AG04450 (cell line): Measurements from ENCODE around the gene CUL9. TPM values are rescaled to one million over a fixed set of nuclear protein-coding genes. Genes with fewer than 3 reads are reported as not detected.

Experiments
- CTCF ChIA-PET: fragments of 300-600, 350-600 bp; formaldehyde crosslinking; extraction: SDS; loops from one replicate; lab custom pipeline; 2022; ENCODE audit warnings: antibody characterized with exemption, inconsistent platforms; lab: Charles Lee
- POLR2A ChIA-PET: fragments of 350-600 bp; formaldehyde crosslinking; extraction: SDS; loops from one replicate; lab custom pipeline; 2021; ENCODE audit warnings: antibody characterized with exemption, inconsistent platforms; lab: Yijun Ruan, JAX
- DNase-seq: peaks from one replicate; pipeline ENCODE4 v3.0.0-alpha.2; 2011; ENCODE audit warnings: low read depth, low spot score
- H3K27ac ChIP-seq: one replicate; pipeline ENCODE4 v1.5.1; 2012; ENCODE audit warnings: low read depth, low read length, control low read depth
- H3K27me3 ChIP-seq: one replicate; pipeline ENCODE4 v1.6.0; 2012; ENCODE audit warnings: low read length; ENCODE audit not compliant: control insufficient read depth, insufficient read depth
- H3K4me3 ChIP-seq: 2 replicates; pipeline ENCODE4 v1.5.1; 2011; ENCODE audit warnings: mild to moderate bottlenecking, low read depth, low read length, control low read depth
- H3K9me3 ChIP-seq: 2 replicates; pipeline ENCODE4 v1.5.1; 2012; ENCODE audit warnings: low read length; ENCODE audit not compliant: control insufficient read depth, insufficient read depth
- polyA plus RNA-seq: library from polyadenylated mRNA; depleted of rRNA; stranded (reverse); fragments of >200 nt; gene quantifications from 2 replicates; pipeline ENCODE4 v1.2.3, GENCODE V29; 2011
- TF ChIP-seq, protein P1 (sequence below): IDR thresholded peaks from 2 replicates; pipeline ENCODE4 v1.5.1; 2011; ENCODE audit warnings: low read depth, low read length, control low read depth, inconsistent platforms

CUL9 gene
- polyA plus RNA-seq, 1 experiment, result 11.8 TPM

- Histone ChIP-seq H3K4me3 (no peak overlapping the region), H3K27ac (no peak overlapping the region), H3K9me3 (no peaks in the 10 kb centered on the region; the same call in 1 of the 2 replicates), H3K27me3 (peaks cover 78% of the 10 kb centered on the region)
- TF ChIP-seq, protein P1, sequence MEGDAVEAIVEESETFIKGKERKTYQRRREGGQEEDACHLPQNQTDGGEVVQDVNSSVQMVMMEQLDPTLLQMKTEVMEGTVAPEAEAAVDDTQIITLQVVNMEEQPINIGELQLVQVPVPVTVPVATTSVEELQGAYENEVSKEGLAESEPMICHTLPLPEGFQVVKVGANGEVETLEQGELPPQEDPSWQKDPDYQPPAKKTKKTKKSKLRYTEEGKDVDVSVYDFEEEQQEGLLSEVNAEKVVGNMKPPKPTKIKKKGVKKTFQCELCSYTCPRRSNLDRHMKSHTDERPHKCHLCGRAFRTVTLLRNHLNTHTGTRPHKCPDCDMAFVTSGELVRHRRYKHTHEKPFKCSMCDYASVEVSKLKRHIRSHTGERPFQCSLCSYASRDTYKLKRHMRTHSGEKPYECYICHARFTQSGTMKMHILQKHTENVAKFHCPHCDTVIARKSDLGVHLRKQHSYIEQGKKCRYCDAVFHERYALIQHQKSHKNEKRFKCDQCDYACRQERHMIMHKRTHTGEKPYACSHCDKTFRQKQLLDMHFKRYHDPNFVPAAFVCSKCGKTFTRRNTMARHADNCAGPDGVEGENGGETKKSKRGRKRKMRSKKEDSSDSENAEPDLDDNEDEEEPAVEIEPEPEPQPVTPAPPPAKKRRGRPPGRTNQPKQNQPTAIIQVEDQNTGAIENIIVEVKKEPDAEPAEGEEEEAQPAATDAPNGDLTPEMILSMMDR, result no peak
- no peak for DNase-seq
- ChIA-PET CTCF (interaction anchor here (1.0 kb wide), 1 partner anchor 15 kb away, joined by 3 read pairs; the partner anchor contains the start of gene DNPH1), POLR2A (no interaction called here)
Observed at GRCh38 chr6:43243664-43244321, 61.8 kb downstream of the CUL9 start.

GRCh38 chr6:43246301-43247113 is 64.5 kb downstream of the CUL9 start:
- no peak for DNase-seq
- TF ChIP-seq, protein P1, result no peak
- Histone ChIP-seq H3K4me3 (peak overlapping the region; percentile 52), H3K9me3 (no peaks in the 10 kb centered on the region), H3K27me3 (peaks cover 83% of the 10 kb centered on the region), H3K27ac (no peak overlapping the region)
- ChIA-PET POLR2A (no interaction called here), CTCF (interaction anchor here (1.1 to 1.4 kb wide), 2 partner anchors 16 to 88 kb away, joined by 3 read pairs; no protein-coding TSS in a partner anchor)

DNA sequence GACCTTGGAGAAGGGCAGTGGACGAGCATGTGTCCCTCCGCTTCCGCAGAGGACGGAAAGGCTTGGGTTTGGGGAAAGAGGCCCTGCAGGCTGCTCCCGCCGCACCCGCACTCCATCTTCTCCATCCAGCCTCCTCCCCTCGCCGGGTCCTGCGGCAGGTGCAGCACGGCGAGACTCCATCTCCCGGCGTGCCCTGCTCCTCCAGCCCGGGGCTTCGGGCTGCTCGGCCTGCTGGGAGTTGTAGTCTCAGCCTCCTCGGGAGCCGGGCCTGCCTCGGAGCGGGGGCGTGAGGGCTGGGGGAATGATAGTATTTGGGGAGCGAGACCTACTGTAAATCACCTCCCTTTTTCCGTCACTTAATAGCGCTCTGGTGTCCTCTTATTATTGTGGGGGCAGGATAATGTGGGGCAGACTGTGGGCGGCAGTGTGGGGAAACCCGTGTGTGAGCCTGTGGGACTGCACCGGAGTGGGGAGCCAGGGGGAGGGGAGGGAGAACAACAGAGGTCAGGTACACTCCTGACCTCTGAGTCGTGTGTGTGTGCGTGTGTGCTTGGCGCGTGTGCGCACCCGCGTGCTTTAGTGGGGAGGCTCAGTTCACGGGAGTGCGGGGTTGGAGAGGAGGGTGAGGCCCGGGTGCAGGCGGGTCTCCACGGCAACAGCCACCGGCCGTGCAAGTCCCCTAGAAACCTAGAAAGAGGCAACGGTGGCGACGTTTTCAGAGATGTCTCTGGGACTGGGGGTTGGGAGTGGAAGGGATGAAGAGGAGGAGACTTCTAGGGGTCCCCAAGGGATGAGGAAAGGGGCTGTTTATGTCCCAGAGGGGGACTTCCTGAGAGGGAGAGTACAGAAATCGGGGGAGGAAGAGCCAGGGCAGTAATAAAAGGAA is 65.4 kb downstream of the CUL9 start:
- peaks cover 81% of the 10 kb centered on the region for H3K27me3 ChIP-seq
- TF ChIP-seq, protein P1, result no peak
- POLR2A ChIA-PET, result no interaction called here

DNA sequence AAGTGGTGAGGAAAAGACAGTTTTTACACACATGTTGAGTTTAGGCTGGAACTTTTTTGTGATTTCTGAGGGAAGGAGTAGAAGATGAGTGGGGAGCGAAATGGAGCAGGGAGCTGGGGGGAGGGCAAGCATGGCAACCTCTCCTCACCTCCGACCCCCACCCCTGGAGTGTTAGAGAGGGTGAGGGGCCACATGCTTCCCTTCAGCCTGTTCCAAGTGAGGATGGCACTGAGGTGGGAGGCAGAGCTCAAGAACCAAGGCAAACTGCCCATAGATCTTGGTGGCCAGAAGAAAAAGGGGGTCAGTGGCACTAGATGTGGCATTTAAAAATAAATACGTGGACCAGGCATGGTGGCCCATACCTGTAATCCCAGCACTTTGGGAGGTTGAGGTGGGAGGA is 66.1 kb downstream of the CUL9 start:
- no peak for DNase-seq
- no peak overlapping the region for H3K4me3 ChIP-seq
- H3K9me3 ChIP-seq, result no peaks in the 10 kb centered on the region
- POLR2A ChIA-PET, result no interaction called here
- CTCF ChIA-PET, result interaction anchor here (1.1 to 2.0 kb wide), 2 partner anchors 19 to 86 kb away, joined by 3 to 7 read pairs; partner anchors contain the start of gene DNPH1
- H3K27ac ChIP-seq, result no peak overlapping the region
- H3K27me3 ChIP-seq, result peaks cover 75% of the 10 kb centered on the region
- TF ChIP-seq, protein P1, result no peak

More for the DNA sequence above, 65.4 kb downstream of the CUL9 start:
- DNase-seq, result no peak
- Histone ChIP-seq H3K9me3 (no peaks in the 10 kb centered on the region), H3K27ac (no peak overlapping the region), H3K4me3 (peak overlapping the region; percentile 52)
- CTCF ChIA-PET, result interaction anchor here (1.1 to 2.0 kb wide), 3 partner anchors 17 to 87 kb away, joined by 3 to 7 read pairs (median 3); partner anchors contain the start of gene DNPH1
